ENCODE results near the gene CRYBA1.
"Not testable (repeated sequence)": the region's sequence is repeated elsewhere in the genome, so short reads cannot be mapped to it uniquely, and the experiment has no call there.

Gene CRYBA1

GRCh38 chr17:29256735-29257466 is 10.2 kb downstream of the CRYBA1 start:
- peak overlapping the region in 1 of 2 experiments; percentile 46 for H3K4me3 ChIP-seq (ENCODE audit: insufficient read depth in 1 of 2, low read depth in 1 of 2, low read length in 2 of 2)
- no peak overlapping the region for H2AFZ ChIP-seq (ENCODE audit: low read depth, low read length)
- H3K36me3 ChIP-seq (ENCODE audit: control insufficient read depth in 1 of 2, insufficient read depth in 2 of 2, low read depth in 1 of 2, low read length in 2 of 2), result peaks cover 8 to 47% of the 10 kb centered on the region in 2 experiments
- no peak overlapping the region for H3K14ac ChIP-seq (ENCODE audit: low read length in 2 of 2)
- peaks cover 2% of the 10 kb centered on the region for H3K4me1 ChIP-seq (ENCODE audit: control insufficient read depth, insufficient read depth, low read depth, low read length)
- no peak overlapping the region for H3K18ac ChIP-seq (ENCODE audit: low read depth in 1 of 2, low read length in 2 of 2)
- H3K9me3 ChIP-seq (ENCODE audit: control insufficient read depth, low read length), result no peaks in the 10 kb centered on the region
- peaks cover 2% of the 10 kb centered on the region for H3K79me1 ChIP-seq (replicated peaks; ENCODE audit: low read length, poor library complexity, severe bottlenecking)
- H2BK12ac ChIP-seq (ENCODE audit: low read length in 2 of 2), result no peak overlapping the region
- no peak overlapping the region for H3K27ac ChIP-seq (ENCODE audit: low read length, poor library complexity, severe bottlenecking)
- H2AK5ac ChIP-seq (ENCODE audit: low read length, severe bottlenecking), result no peak overlapping the region
- H3K4me2 ChIP-seq (ENCODE audit: low read length, poor library complexity, severe bottlenecking), result no peak overlapping the region
- WGBS, result 83% methylated on average over 7 of the region's 8 CpGs
- H3K4ac ChIP-seq (ENCODE audit: low read depth in 1 of 2, low read length in 2 of 2), result no peak overlapping the region
- no peak overlapping the region for H2BK5ac ChIP-seq (ENCODE audit: low read depth, low read length, poor library complexity, severe bottlenecking)
- no peak overlapping the region for H2BK15ac ChIP-seq (ENCODE audit: low read depth, poor library complexity, severe bottlenecking)
- H4K8ac ChIP-seq (ENCODE audit: low read length), result no peak overlapping the region
- H3K27me3 ChIP-seq (ENCODE audit: control insufficient read depth in 1 of 2, insufficient read depth in 1 of 2, low read length in 2 of 2), result no peaks in the 10 kb centered on the region
- DNase-seq, result no peak
- H4K91ac ChIP-seq (ENCODE audit: low read length), result no peak overlapping the region
- H2BK120ac ChIP-seq (ENCODE audit: low read depth, low read length), result no peak overlapping the region
- H3K23ac ChIP-seq (ENCODE audit: low read length in 2 of 2), result no peak overlapping the region
- H3K9ac ChIP-seq (ENCODE audit: low read length), result peak overlapping the region; percentile 82

DNA sequence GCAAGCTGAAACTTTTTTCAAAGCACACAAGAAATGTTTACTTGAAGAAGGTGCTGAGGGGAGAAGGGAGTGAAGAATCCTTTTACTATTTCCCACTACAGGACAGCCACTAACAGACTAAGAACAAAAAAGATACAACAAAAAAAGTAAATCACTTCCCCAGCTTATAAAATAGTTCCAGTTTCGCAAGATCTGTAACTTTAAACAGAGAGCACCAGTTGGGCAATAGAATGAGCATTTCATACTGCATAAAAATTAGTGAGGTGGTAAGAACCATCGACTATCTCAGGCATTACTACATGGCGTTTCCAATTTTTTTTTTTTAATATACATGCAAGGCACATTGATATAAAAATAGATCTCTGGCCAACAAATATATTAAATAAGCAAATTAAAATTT is 11.1 kb downstream of the CRYBA1 start:
- Histone ChIP-seq H3K4me1 (ENCODE audit: control insufficient read depth, insufficient read depth, low read depth, low read length) (no peaks in the 10 kb centered on the region), H3K4me2 (ENCODE audit: low read length, poor library complexity, severe bottlenecking) (no peak overlapping the region), H2BK120ac (ENCODE audit: low read depth, low read length) (no peak overlapping the region), H3K14ac (ENCODE audit: low read length in 2 of 2) (no peak overlapping the region), H2BK5ac (ENCODE audit: low read depth, low read length, poor library complexity, severe bottlenecking) (no peak overlapping the region), H3K4ac (ENCODE audit: low read depth in 1 of 2, low read length in 2 of 2) (no peak overlapping the region), H4K8ac (ENCODE audit: low read length) (no peak overlapping the region), H2BK12ac (ENCODE audit: low read length in 2 of 2) (no peak overlapping the region), H3K18ac (ENCODE audit: low read depth in 1 of 2, low read length in 2 of 2) (no peak overlapping the region), H3K23ac (ENCODE audit: low read length in 2 of 2) (no peak overlapping the region), H3K36me3 (ENCODE audit: control insufficient read depth in 1 of 2, insufficient read depth in 2 of 2, low read depth in 1 of 2, low read length in 2 of 2) (peaks cover 8 to 55% of the 10 kb centered on the region in 2 experiments), H4K91ac (ENCODE audit: low read length) (no peak overlapping the region), H3K27me3 (ENCODE audit: control insufficient read depth in 1 of 2, insufficient read depth in 1 of 2, low read length in 2 of 2) (no peaks in the 10 kb centered on the region), H2AK5ac (ENCODE audit: low read length, severe bottlenecking) (no peak overlapping the region), H3K9ac (ENCODE audit: low read length) (peak overlapping the region; percentile 82), H3K9me3 (ENCODE audit: control insufficient read depth, low read length) (no peaks in the 10 kb centered on the region), H2AFZ (ENCODE audit: low read depth, low read length) (no peak overlapping the region), H3K79me1 (replicated peaks; ENCODE audit: low read length, poor library complexity, severe bottlenecking) (peaks cover 3% of the 10 kb centered on the region), H2BK15ac (ENCODE audit: low read depth, poor library complexity, severe bottlenecking) (no peak overlapping the region), H3K4me3 (ENCODE audit: insufficient read depth in 1 of 2, low read depth in 1 of 2, low read length in 2 of 2) (peak overlapping the region in 1 of 2 experiments; percentile 46), H3K27ac (ENCODE audit: low read length, poor library complexity, severe bottlenecking) (peak overlapping the region; percentile 23)
- peak; percentile 46 for DNase-seq
- WGBS, result 100% methylated on average over 1 of the region's 3 CpGs

- Histone ChIP-seq H3K9me3 (ENCODE audit: control insufficient read depth, low read length) (no peaks in the 10 kb centered on the region), H2BK15ac (ENCODE audit: low read depth, poor library complexity, severe bottlenecking) (no peak overlapping the region), H3K27me3 (ENCODE audit: control insufficient read depth in 1 of 2, insufficient read depth in 1 of 2, low read length in 2 of 2) (no peaks in the 10 kb centered on the region), H3K23ac (ENCODE audit: low read length in 2 of 2) (no peak overlapping the region), H3K9ac (ENCODE audit: low read length) (no peak overlapping the region), H3K27ac (ENCODE audit: low read length, poor library complexity, severe bottlenecking) (no peak overlapping the region), H2BK5ac (ENCODE audit: low read depth, low read length, poor library complexity, severe bottlenecking) (no peak overlapping the region), H3K4me1 (ENCODE audit: control insufficient read depth, insufficient read depth, low read depth, low read length) (no peaks in the 10 kb centered on the region), H3K4me3 (ENCODE audit: insufficient read depth in 1 of 2, low read depth in 1 of 2, low read length in 2 of 2) (no peak overlapping the region), H3K18ac (ENCODE audit: low read depth in 1 of 2, low read length in 2 of 2) (no peak overlapping the region), H3K14ac (ENCODE audit: low read length in 2 of 2) (no peak overlapping the region), H2AFZ (ENCODE audit: low read depth, low read length) (no peak overlapping the region), H4K91ac (ENCODE audit: low read length) (no peak overlapping the region), H2AK5ac (ENCODE audit: low read length, severe bottlenecking) (no peak overlapping the region), H3K36me3 (ENCODE audit: control insufficient read depth in 1 of 2, insufficient read depth in 2 of 2, low read depth in 1 of 2, low read length in 2 of 2) (peaks cover 10 to 88% of the 10 kb centered on the region in 2 experiments), H2BK120ac (ENCODE audit: low read depth, low read length) (no peak overlapping the region), H4K8ac (ENCODE audit: low read length) (no peak overlapping the region), H3K4ac (ENCODE audit: low read depth in 1 of 2, low read length in 2 of 2) (no peak overlapping the region), H3K79me1 (replicated peaks; ENCODE audit: low read length, poor library complexity, severe bottlenecking) (peaks cover 3% of the 10 kb centered on the region), H2BK12ac (ENCODE audit: low read length in 2 of 2) (no peak overlapping the region), H3K4me2 (ENCODE audit: low read length, poor library complexity, severe bottlenecking) (no peak overlapping the region)
- WGBS, result 100% methylated on average over 3 of the region's 5 CpGs
- no peak for DNase-seq
Measured at GRCh38 chr17:29263916-29264315, 17.3 kb downstream of the CRYBA1 start.

DNA sequence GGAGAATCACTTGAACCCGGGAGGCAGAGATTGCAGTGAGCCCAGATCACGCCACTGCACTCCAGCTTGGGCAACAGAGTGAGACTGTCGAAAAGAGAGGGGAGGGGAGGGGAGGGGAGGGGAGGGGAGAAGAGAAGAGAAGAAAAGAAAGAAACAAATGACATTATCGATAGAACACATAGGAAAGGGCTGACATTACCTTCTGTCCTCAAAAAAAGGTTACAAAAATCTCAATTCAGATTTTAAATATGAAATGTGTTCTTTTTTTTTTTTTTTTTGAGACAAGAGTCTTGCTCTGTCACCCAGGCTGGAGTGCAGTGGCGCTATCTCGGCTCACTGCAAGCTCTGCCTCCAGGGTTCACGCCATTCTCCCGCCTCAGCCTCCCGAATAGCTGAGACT is 25.3 kb downstream of the CRYBA1 start:
- not testable (repeated sequence) for H4K91ac ChIP-seq (ENCODE audit: low read length); H3K14ac ChIP-seq (ENCODE audit: low read length in 2 of 2); H3K4me3 ChIP-seq (ENCODE audit: insufficient read depth in 1 of 2, low read depth in 1 of 2, low read length in 2 of 2); H3K4ac ChIP-seq (ENCODE audit: low read depth in 1 of 2, low read length in 2 of 2); H3K79me1 ChIP-seq (replicated peaks; ENCODE audit: low read length, poor library complexity, severe bottlenecking); H2BK12ac ChIP-seq (ENCODE audit: low read length in 2 of 2); H2BK120ac ChIP-seq (ENCODE audit: low read depth, low read length); DNase-seq; H3K9ac ChIP-seq (ENCODE audit: low read length); H3K9me3 ChIP-seq (ENCODE audit: control insufficient read depth, low read length); H3K23ac ChIP-seq (ENCODE audit: low read length in 2 of 2); H3K4me1 ChIP-seq (ENCODE audit: control insufficient read depth, insufficient read depth, low read depth, low read length); H3K4me2 ChIP-seq (ENCODE audit: low read length, poor library complexity, severe bottlenecking); H2BK15ac ChIP-seq (ENCODE audit: low read depth, poor library complexity, severe bottlenecking); H2AFZ ChIP-seq (ENCODE audit: low read depth, low read length); H3K27ac ChIP-seq (ENCODE audit: low read length, poor library complexity, severe bottlenecking); H4K8ac ChIP-seq (ENCODE audit: low read length); H3K18ac ChIP-seq (ENCODE audit: low read depth in 1 of 2, low read length in 2 of 2); H2BK5ac ChIP-seq (ENCODE audit: low read depth, low read length, poor library complexity, severe bottlenecking); H3K27me3 ChIP-seq (ENCODE audit: control insufficient read depth in 1 of 2, insufficient read depth in 1 of 2, low read length in 2 of 2); H2AK5ac ChIP-seq (ENCODE audit: low read length, severe bottlenecking)
- peaks cover 29 to 79% of the 10 kb centered on the region in 2 experiments for H3K36me3 ChIP-seq (ENCODE audit: control insufficient read depth in 1 of 2, insufficient read depth in 2 of 2, low read depth in 1 of 2, low read length in 2 of 2)
- WGBS, result 91% methylated on average over 6 of the region's 9 CpGs
